PC-3 (cell line): ENCODE results near the gene RPS6KA2. TPM values are rescaled to one million over a fixed set of nuclear protein-coding genes. Genes with fewer than 3 reads are reported as not detected.

Source experiments
- ATAC-seq: fragments of 200-7000 bp; cut with Tn5 transposase; 2 replicates; pipeline ENCODE4 v1.9.1; 2020; ENCODE audit warnings: mild to moderate bottlenecking, moderate library complexity
- BruUV-seq: library from RNA; stranded (reverse); fragments of 400-500 nt; replicated peaks from 2 replicates; lab custom pipeline; 2021; lab: Mats Ljungman, UMichigan
- CTCF ChIA-PET: fragments of 300-600 bp; sonication (Branson Sonifier 250); formaldehyde crosslinking; loops from one replicate; lab custom pipeline; 2022; ENCODE audit warnings: antibody characterized with exemption; lab: Charles Lee
- POLR2A ChIA-PET: fragments of 300-600 bp; sonication (Branson Sonifier 250); formaldehyde crosslinking; loops from one replicate; lab custom pipeline; 2022; ENCODE audit warnings: antibody characterized with exemption; ENCODE audit not compliant: unreplicated experiment; lab: Charles Lee
- DNase-seq: peaks from one replicate; pipeline ENCODE4 v3.0.0-alpha.2; 2015
- H2AFZ ChIP-seq: fragments of 300-600 bp; sonication (generic); 2 replicates; pipeline ENCODE4 v1.6.0; 2016; ENCODE audit warnings: antibody characterized with exemption, low read length
- H3F3A ChIP-seq: fragments of 300-600 bp; sonication (generic); one replicate; pipeline ENCODE4 v1.6.0; 2017; ENCODE audit warnings: antibody characterized with exemption, low read length, control low read depth, mild to moderate bottlenecking; ENCODE audit not compliant: unreplicated experiment
- H3K27ac ChIP-seq: fragments of 300-600 bp; sonication (generic); 2 replicates; pipeline ENCODE4 v1.5.1; 2016; ENCODE audit warnings: mild to moderate bottlenecking, low read length
- H3K27me3 ChIP-seq: fragments of 300-600 bp; sonication (generic); 2 replicates; pipeline ENCODE4 v1.6.1; 2016; ENCODE audit warnings: low read length, mixed read lengths
- H3K36me3 ChIP-seq: fragments of 300-600 bp; sonication (generic); 2 replicates; pipeline ENCODE4 v1.6.1; 2016; ENCODE audit warnings: low read depth, mixed run types, low read length, mixed read lengths
- H3K4me1 ChIP-seq: fragments of 300-600 bp; sonication (generic); 2 replicates; pipeline ENCODE4 v1.5.1; 2016; ENCODE audit warnings: low read length; ENCODE audit not compliant: insufficient read depth
- H3K4me2 ChIP-seq: fragments of 300-600 bp; sonication (generic); 2 replicates; pipeline ENCODE4 v1.6.0; 2016; ENCODE audit warnings: low read length
- H3K4me3 ChIP-seq: fragments of 300-600 bp; sonication (generic); 2 replicates; pipeline ENCODE4 v1.5.1; 2016; ENCODE audit warnings: mild to moderate bottlenecking, low read length, mixed read lengths
- H3K79me2 ChIP-seq: fragments of 300-600 bp; sonication (generic); 2 replicates; pipeline ENCODE4 v1.6.1; 2017; ENCODE audit warnings: low read length, mixed read lengths
- H3K9ac ChIP-seq: fragments of 300-600 bp; sonication (generic); 2 replicates; pipeline ENCODE4 v1.6.0; 2016; ENCODE audit warnings: mild to moderate bottlenecking, low read length
- H3K9me2 ChIP-seq: fragments of 300-600 bp; sonication (generic); replicated peaks from 2 replicates; pipeline ENCODE4 v1.6.1; 2016; ENCODE audit warnings: mixed run types, low read length, mixed read lengths
- H3K9me3 ChIP-seq: fragments of 300-600 bp; sonication (generic); 2 replicates; pipeline ENCODE4 v1.6.1; 2016; ENCODE audit warnings: low read length, mixed read lengths
- H4K20me1 ChIP-seq: fragments of 300-600 bp; sonication (generic); 2 replicates; pipeline ENCODE4 v1.6.1; 2016; ENCODE audit warnings: low read length, mixed read lengths
- EZH2 ChIP-seq: fragments of 300-600 bp; sonication (generic); IDR thresholded peaks from one replicate; pipeline ENCODE4 v1.6.1; 2017; ENCODE audit warnings: antibody characterized with exemption, mild to moderate bottlenecking, low read length; ENCODE audit not compliant: unreplicated experiment
- EZH2phosphoT487 ChIP-seq: fragments of 300-600 bp; sonication (generic); IDR thresholded peaks from 2 replicates; pipeline ENCODE4 v1.6.1; 2018; ENCODE audit warnings: mild to moderate bottlenecking, antibody characterized with exemption, low read length, borderline replicate concordance
- intact Hi-C: fragments of 100-400 bp; cut with micrococcal nuclease; formaldehyde crosslinking; loops from 2 replicates; pipeline ENCODE4 v1.9.0; 2023
- total RNA-seq: library from RNA; depleted of rRNA; stranded (reverse); fragments of >200 nt; gene quantifications from 2 replicates; pipeline ENCODE4 v1.2.3, GENCODE V29; 2014
- TF ChIP-seq, protein P1 (sequence below): fragments of 300-600 bp; sonication (generic); conservative IDR thresholded peaks from 2 replicates; pipeline ENCODE4 v1.5.1; 2017; ENCODE audit warnings: antibody characterized with exemption, low read depth, mild to moderate bottlenecking, low read length

Gene RPS6KA2
- total RNA-seq, 1 experiment from 2014 or later: 5.1 TPM

DNA sequence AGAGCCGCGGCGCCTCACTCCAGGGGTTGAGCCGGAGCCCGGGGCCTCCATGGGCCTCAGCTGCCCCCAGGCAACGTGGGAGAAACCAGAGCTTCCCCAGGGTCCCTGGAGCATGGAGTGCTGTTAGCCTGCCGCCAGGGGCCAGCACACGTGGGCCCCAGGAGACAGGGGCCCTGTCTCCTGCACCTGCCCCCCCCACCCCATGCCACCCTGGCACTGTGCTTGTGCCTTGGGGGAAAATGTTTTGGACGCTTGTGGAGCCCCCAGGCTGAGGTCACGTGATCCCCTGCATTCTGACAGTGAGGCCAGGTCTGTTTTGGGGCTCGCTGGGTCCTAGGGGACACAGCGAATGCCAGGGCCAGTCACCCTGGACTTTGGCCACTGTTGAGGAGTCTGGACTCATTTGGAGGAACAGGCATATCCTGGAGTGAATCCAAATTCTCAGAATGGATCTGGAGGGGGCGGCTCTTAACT lies 214.1 kb downstream of the RPS6KA2 start:
- H3K27ac ChIP-seq: no peak overlapping the region
- POLR2A ChIA-PET: no interaction called here
- BruUV-seq: no TSS peak
- H3K36me3 ChIP-seq: no peaks in the 10 kb centered on the region
- H3K9me3 ChIP-seq: no peaks in the 10 kb centered on the region
- no peaks in the 10 kb centered on the region for H3K9me2 ChIP-seq
- no peaks in the 10 kb centered on the region for H3K27me3 ChIP-seq
- intact Hi-C loops: no loop called here
- no peak for ATAC-seq
- CTCF ChIA-PET: no interaction called here
- H3K9ac ChIP-seq: no peak overlapping the region
- no peak overlapping the region for H3K4me2 ChIP-seq
- no peak for DNase-seq
- H3K4me1 ChIP-seq: no peaks in the 10 kb centered on the region
- no peak overlapping the region for H2AFZ ChIP-seq
- TF ChIP-seq EZH2phosphoT487 (no peak), EZH2 (no peak)
- TF ChIP-seq, protein P1, sequence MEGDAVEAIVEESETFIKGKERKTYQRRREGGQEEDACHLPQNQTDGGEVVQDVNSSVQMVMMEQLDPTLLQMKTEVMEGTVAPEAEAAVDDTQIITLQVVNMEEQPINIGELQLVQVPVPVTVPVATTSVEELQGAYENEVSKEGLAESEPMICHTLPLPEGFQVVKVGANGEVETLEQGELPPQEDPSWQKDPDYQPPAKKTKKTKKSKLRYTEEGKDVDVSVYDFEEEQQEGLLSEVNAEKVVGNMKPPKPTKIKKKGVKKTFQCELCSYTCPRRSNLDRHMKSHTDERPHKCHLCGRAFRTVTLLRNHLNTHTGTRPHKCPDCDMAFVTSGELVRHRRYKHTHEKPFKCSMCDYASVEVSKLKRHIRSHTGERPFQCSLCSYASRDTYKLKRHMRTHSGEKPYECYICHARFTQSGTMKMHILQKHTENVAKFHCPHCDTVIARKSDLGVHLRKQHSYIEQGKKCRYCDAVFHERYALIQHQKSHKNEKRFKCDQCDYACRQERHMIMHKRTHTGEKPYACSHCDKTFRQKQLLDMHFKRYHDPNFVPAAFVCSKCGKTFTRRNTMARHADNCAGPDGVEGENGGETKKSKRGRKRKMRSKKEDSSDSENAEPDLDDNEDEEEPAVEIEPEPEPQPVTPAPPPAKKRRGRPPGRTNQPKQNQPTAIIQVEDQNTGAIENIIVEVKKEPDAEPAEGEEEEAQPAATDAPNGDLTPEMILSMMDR: no peak
- H3F3A ChIP-seq: no peaks in the 10 kb centered on the region
- H3K79me2 ChIP-seq: no peaks in the 10 kb centered on the region
- no peaks in the 10 kb centered on the region for H4K20me1 ChIP-seq
- H3K4me3 ChIP-seq: no peak overlapping the region

DNA sequence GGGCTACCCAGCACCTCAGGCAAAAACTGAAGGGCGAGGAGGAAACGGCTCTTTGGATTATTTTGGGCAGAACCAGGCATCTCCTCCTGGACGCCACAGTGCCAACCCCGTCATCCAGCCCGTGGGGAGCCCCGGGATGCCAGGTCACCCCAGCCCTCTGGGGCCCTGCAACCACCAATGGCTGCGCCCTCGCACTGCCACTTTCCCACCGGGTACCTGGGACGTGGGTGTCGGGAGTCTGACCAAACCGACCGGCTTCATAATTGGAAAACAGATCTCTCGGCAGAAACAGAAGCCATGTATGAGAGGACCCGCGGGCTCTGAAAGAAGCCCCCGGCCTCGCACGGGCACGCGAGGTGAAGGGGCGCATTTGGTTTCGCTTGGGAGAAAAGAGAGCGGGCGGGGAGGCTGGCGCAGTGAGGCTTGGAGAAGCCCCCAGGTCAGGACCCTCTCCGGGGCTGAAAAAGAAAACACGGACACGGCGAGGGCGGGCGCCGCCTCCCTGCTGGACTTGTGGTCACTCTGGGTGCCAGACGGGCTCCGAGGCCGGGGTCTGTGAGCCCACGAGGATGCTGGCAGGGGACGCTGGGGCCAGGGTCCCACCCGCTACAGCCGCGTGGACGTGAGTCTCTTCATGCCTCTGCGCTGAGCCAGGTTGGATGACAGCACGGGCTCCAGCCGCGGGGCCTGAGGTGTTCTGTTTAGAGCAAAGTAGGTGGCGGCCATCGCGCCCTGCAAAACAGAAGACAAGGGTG lies 214.7 kb downstream of the RPS6KA2 start:
- H3K9me2 ChIP-seq: no peaks in the 10 kb centered on the region
- no peaks in the 10 kb centered on the region for H3K9me3 ChIP-seq
- no peak overlapping the region for H3K27ac ChIP-seq
- intact Hi-C loops: no loop called here
- TF ChIP-seq, protein P1: no peak
- TF ChIP-seq EZH2phosphoT487 (no peak), EZH2 (no peak)
- ChIA-PET CTCF (no interaction called here), POLR2A (no interaction called here)
- DNase-seq: no peak
- no peaks in the 10 kb centered on the region for H3K36me3 ChIP-seq
- H2AFZ ChIP-seq: no peak overlapping the region
- H4K20me1 ChIP-seq: no peaks in the 10 kb centered on the region
- H3F3A ChIP-seq: no peaks in the 10 kb centered on the region
- H3K4me2 ChIP-seq: no peak overlapping the region
- no peak overlapping the region for H3K4me3 ChIP-seq
- no peaks in the 10 kb centered on the region for H3K79me2 ChIP-seq
- H3K27me3 ChIP-seq: no peaks in the 10 kb centered on the region
- ATAC-seq: no peak
- H3K4me1 ChIP-seq: no peaks in the 10 kb centered on the region
- BruUV-seq: no TSS peak
- H3K9ac ChIP-seq: no peak overlapping the region

DNA sequence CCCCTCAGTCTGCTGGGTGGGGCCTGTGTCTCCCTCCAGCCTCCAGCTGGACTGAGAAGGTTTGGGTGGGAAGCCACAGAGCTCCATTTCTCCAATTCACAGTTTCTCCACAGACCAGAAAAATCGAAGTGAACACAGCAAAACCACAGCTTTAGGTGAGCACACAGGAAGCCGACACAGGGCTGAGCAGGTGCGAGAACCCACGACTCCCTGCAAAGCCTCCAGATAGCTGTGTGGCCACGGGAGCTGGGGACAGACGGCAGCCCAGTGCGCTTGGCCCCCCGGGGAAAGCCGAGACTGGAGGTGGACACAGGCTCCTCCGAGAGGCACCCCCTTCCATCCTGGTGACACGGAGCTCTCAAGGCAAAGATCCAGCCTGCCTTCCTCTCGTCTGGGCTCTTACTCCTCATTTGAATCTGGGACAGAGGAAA lies 215.3 kb downstream of the RPS6KA2 start:
- TF ChIP-seq, protein P1: no peak
- no peak for TF ChIP-seq EZH2
- no peak for TF ChIP-seq EZH2phosphoT487
- ATAC-seq: no peak
- no TSS peak for BruUV-seq
- H3F3A ChIP-seq: no peaks in the 10 kb centered on the region
- no peak overlapping the region for H3K27ac ChIP-seq
- no peaks in the 10 kb centered on the region for H3K9me3 ChIP-seq
- no peaks in the 10 kb centered on the region for H3K79me2 ChIP-seq
- intact Hi-C loops: no loop called here
- H3K27me3 ChIP-seq: no peaks in the 10 kb centered on the region
- ChIA-PET POLR2A (no interaction called here), CTCF (no interaction called here)
- H2AFZ ChIP-seq: no peak overlapping the region
- DNase-seq: no peak
- no peak overlapping the region for H3K4me2 ChIP-seq
- no peaks in the 10 kb centered on the region for H3K36me3 ChIP-seq
- no peak overlapping the region for H3K4me3 ChIP-seq
- H4K20me1 ChIP-seq: no peaks in the 10 kb centered on the region
- H3K4me1 ChIP-seq: no peaks in the 10 kb centered on the region
- no peaks in the 10 kb centered on the region for H3K9me2 ChIP-seq
- no peak overlapping the region for H3K9ac ChIP-seq
